Measurements from ENCODE around the gene TMEM223.

Gene TMEM223

GRCh38 chr11:62805961-62806441 is 14.2 kb upstream of the TMEM223 start:
- peak overlapping the region; percentile 80 for H3K27ac ChIP-seq
- TF ChIP-seq CTCF (conservative IDR thresholded peaks at IDR 0.05): no peak

- peak; percentile 6; the same call in 1 of the 2 replicates for TF ChIP-seq CTCF (conservative IDR thresholded peaks at IDR 0.05)
- H3K27ac ChIP-seq: peak within 1 kb of the TSS; percentile 80
Observed at GRCh38 chr11:62805076-62805892, 13.5 kb upstream of the TMEM223 start, which contains the start of gene NXF1. NXF1 (minus strand) TSS chr11:62805440; CDS start chr11:62805356, 84 bp downstream.

GRCh38 chr11:62804310-62805075 is 12.7 kb upstream of the TMEM223 start:
- TF ChIP-seq CTCF (conservative IDR thresholded peaks at IDR 0.05): no peak
- H3K27ac ChIP-seq: peak overlapping the region; percentile 80

GRCh38 chr11:62801071-62801470 is 9.3 kb upstream of the TMEM223 start:
- no peak for TF ChIP-seq CTCF (conservative IDR thresholded peaks at IDR 0.05)
- H3K27ac ChIP-seq: no peak overlapping the region

GRCh38 chr11:62799486-62799885 is 7.7 kb upstream of the TMEM223 start:
- no peak overlapping the region for H3K27ac ChIP-seq
- no peak for TF ChIP-seq CTCF (conservative IDR thresholded peaks at IDR 0.05)

GRCh38 chr11:62796281-62796680 is 4.5 kb upstream of the TMEM223 start:
- H3K27ac ChIP-seq: no peak overlapping the region
- no peak for TF ChIP-seq CTCF (conservative IDR thresholded peaks at IDR 0.05)

GRCh38 chr11:62794201-62794775 is 2.5 kb upstream of the TMEM223 start:
- TF ChIP-seq CTCF (conservative IDR thresholded peaks at IDR 0.05): no peak
- H3K27ac ChIP-seq: peak overlapping the region; percentile 96; the same call in 1 of the 2 replicates

Data from VCaP (cell line).